GM12878 (cell line): ENCODE data around the gene MAPK9. TPM values are rescaled to one million over a fixed set of nuclear protein-coding genes. Genes with fewer than 3 reads are reported as not detected.

Experiments used
- KAT2A ChIP-seq: conservative IDR thresholded peaks from 2 replicates; pipeline ENCODE4 v1.6.1; 2011; ENCODE audit warnings: low read depth, low read length; ENCODE audit not compliant: control insufficient read depth
- MXI1 ChIP-seq: fragments of 150-350 bp; IDR thresholded peaks from 2 replicates; pipeline ENCODE4 v1.6.1; 2011; ENCODE audit warnings: low read depth, mild to moderate bottlenecking, inconsistent platforms, low read length, improper control_type of control experiment
- NFXL1 ChIP-seq: fragments of 450-650 bp; IDR thresholded peaks from 2 replicates; pipeline ENCODE4 v1.6.1; 2017; ENCODE audit warnings: antibody characterized with exemption, mild to moderate bottlenecking, borderline replicate concordance
- RB1 ChIP-seq: fragments of 450-650 bp; formaldehyde crosslinking; IDR thresholded peaks from 2 replicates; pipeline ENCODE4 v1.6.1; 2017; ENCODE audit warnings: mild to moderate bottlenecking, borderline replicate concordance
- STAT3 ChIP-seq: IDR thresholded peaks from 2 replicates; pipeline ENCODE4 v1.6.1; 2011; ENCODE audit warnings: low read depth, low read length, improper control_type of control experiment
- ZBTB11 ChIP-seq: fragments of 450-650 bp; formaldehyde crosslinking; IDR thresholded peaks from 2 replicates; pipeline ENCODE4 v1.5.0; 2022; ENCODE audit warnings: mild to moderate bottlenecking, missing genetic modification characterization
- ZNF384 ChIP-seq: IDR thresholded peaks from 2 replicates; pipeline ENCODE4 v1.6.1; 2012; ENCODE audit warnings: low read depth, mild to moderate bottlenecking, low read length, improper control_type of control experiment, borderline replicate concordance
- ZNF687 ChIP-seq: fragments of 450-650 bp; IDR thresholded peaks from 2 replicates; pipeline ENCODE4 v1.6.1; 2017; ENCODE audit warnings: mild to moderate bottlenecking, moderate library complexity
- polyA plus RNA-seq, 11 experiments: library from polyadenylated mRNA; depleted of rRNA in 4 of 11; unstranded in 6 of 11; stranded (reverse) in 5 of 11; fragments of >200 nt; fragmentation: Nextera tagmentation in 4 of 11; fragmentation: Illumina TruSeq in 1 of 11; extraction: Ambion mirVana in 4 of 11; extraction: Trizol in 1 of 11; gene quantifications; 1 replicate in 1 of 11; 2 replicates in 10 of 11; pipeline versions ENCODE4 v1.2.1 to v1.2.3, GENCODE V29; 2011 to 2016; ENCODE audit warnings: inconsistent platforms in 2 of 11, missing spikeins in 2 of 11, low read depth in 1 of 11
- total RNA-seq, 4 experiments: library from RNA; depleted of rRNA in 3 of 4; stranded (reverse); fragments of >200 nt in 3 of 4; fragmentation: Illumina TruSeq in 1 of 4; extraction: Trizol in 1 of 4; gene quantifications; 2 replicates each; pipeline versions ENCODE4 v1.2.1 to v1.2.3, GENCODE V29; 2013 to 2021
- TF ChIP-seq, protein P1 (sequence below): fragments of 450-650 bp; conservative IDR thresholded peaks from 2 replicates; pipeline ENCODE4 v1.6.1; 2017; ENCODE audit warnings: mild to moderate bottlenecking, moderate library complexity

Gene MAPK9
- total and polyA plus RNA-seq, 10 of the 15 experiments (the other 5 are each of a cell fraction or from before 2014, with no cell fraction given) = 2.1 to 52.9 (median 21.7) TPM

DNA sequence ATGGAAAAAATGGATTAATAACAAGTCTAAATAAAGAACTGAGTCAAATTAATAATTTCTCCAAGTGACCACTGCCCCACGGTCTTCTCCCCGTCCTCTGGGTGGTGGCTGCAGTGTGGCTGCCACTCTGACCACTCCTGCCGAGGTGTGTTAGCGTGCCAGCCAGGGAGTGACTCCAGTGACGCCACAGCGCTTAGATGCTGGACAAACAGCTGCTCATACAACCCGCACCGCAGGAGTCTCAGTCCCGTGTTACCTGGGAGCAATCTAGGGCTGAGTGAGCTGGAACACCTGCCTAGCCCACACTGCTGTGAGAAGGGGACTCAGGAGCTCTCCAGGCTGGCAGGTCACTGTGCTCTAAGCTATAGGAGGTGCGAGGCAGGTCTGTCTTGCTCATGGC, 10.2 kb downstream of the MAPK9 start (continued):
- TF ChIP-seq ZNF687 (no peak), NFXL1 (no peak), KAT2A (no peak), MXI1 (no peak), RB1 (no peak), ZNF384 (no peak), STAT3 (no peak), ZBTB11 (CRISPR knock-in tag) (no peak)
- TF ChIP-seq, protein P1, sequence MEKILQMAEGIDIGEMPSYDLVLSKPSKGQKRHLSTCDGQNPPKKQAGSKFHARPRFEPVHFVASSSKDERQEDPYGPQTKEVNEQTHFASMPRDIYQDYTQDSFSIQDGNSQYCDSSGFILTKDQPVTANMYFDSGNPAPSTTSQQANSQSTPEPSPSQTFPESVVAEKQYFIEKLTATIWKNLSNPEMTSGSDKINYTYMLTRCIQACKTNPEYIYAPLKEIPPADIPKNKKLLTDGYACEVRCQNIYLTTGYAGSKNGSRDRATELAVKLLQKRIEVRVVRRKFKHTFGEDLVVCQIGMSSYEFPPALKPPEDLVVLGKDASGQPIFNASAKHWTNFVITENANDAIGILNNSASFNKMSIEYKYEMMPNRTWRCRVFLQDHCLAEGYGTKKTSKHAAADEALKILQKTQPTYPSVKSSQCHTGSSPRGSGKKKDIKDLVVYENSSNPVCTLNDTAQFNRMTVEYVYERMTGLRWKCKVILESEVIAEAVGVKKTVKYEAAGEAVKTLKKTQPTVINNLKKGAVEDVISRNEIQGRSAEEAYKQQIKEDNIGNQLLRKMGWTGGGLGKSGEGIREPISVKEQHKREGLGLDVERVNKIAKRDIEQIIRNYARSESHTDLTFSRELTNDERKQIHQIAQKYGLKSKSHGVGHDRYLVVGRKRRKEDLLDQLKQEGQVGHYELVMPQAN = no peak
